ENCODE data around the gene KCNIP1. TPM values are rescaled to one million over a fixed set of nuclear protein-coding genes. Genes with fewer than 3 reads are reported as not detected.

KCNIP1 gene
- total RNA-seq, 4 donors from 2014 or later, result 0.94 to 1.6 (median 1.1) TPM; not detected in 1

DNA sequence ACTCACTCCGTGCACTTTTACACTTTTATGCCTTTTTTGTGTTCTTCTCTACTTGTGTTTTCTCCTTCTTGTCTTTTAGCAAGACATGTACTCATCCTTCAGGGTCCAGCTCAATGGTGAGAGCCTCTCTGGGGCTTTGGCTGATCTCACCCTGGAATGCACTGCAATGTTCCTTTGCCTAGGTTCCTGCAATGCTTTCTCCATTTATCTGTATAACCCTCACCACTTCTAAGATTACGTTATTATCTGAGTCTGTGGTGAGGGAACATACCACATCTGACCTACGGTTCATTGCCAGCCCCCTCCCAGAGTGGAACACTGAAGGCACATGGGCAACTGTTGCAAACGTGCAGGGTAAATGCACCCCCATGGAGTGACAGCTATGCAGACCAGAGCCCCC lies 47.3 kb downstream of the KCNIP1 start:
- WGBS, 2 donors (ENCODE audit: low coverage in 1 of 2), result 75 to 88% methylated on average over 1 to 3 of the region's 4 CpGs

DNA sequence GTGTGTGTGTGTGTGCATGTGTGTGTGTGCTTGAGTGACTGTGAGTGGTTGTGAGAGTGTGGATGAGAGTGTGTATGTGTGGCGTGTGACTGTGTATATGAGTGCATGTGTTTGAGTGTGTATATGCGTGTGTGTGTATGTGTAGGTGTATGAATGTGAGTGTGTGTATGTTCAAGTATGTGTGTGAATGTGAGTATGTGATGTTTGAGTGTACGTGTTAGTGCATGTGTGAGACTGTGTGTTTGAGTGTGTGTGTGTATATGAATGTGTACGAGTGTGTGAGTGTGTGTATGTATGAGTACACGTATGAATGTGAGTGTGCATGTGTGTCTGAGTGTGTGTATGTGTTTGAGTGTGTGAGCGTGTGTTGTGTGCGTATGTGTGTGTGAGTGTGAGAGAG lies 47.8 kb downstream of the KCNIP1 start:
- H3K27me3 ChIP-seq, result peaks cover 22% of the 10 kb centered on the region
- no peaks in the 10 kb centered on the region for H3K36me3 ChIP-seq
- no peak overlapping the region for H3K27ac ChIP-seq
- no peaks in the 10 kb centered on the region for H3K9me3 ChIP-seq
- ATAC-seq, result no peak
- WGBS, 2 donors (ENCODE audit: low coverage in 1 of 2), result 92% methylated on average over 7 of the region's 7 CpGs
- TF ChIP-seq POLR2A (IDR thresholded peaks at IDR 0.05), result no peak
- TF ChIP-seq POLR2AphosphoS5 (IDR thresholded peaks at IDR 0.05), result no peak
- TF ChIP-seq EP300 (IDR thresholded peaks at IDR 0.05), result no peak
- TF ChIP-seq, protein P1, sequence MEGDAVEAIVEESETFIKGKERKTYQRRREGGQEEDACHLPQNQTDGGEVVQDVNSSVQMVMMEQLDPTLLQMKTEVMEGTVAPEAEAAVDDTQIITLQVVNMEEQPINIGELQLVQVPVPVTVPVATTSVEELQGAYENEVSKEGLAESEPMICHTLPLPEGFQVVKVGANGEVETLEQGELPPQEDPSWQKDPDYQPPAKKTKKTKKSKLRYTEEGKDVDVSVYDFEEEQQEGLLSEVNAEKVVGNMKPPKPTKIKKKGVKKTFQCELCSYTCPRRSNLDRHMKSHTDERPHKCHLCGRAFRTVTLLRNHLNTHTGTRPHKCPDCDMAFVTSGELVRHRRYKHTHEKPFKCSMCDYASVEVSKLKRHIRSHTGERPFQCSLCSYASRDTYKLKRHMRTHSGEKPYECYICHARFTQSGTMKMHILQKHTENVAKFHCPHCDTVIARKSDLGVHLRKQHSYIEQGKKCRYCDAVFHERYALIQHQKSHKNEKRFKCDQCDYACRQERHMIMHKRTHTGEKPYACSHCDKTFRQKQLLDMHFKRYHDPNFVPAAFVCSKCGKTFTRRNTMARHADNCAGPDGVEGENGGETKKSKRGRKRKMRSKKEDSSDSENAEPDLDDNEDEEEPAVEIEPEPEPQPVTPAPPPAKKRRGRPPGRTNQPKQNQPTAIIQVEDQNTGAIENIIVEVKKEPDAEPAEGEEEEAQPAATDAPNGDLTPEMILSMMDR (IDR thresholded peaks at IDR 0.05), result no peak
- no peak overlapping the region for H3K4me3 ChIP-seq
- peaks cover 0 to 31% (median 6%) of the 10 kb centered on the region in 3 donors for H3K4me1 ChIP-seq

More for the DNA sequence above, 47.3 kb downstream of the KCNIP1 start:
- Histone ChIP-seq H3K27ac (no peak overlapping the region), H3K9me3 (peaks cover 0 to 4% (median 0%) of the 10 kb centered on the region in 3 donors), H3K27me3 (peaks cover 17% of the 10 kb centered on the region), H3K4me1 (peaks cover 0 to 31% (median 6%) of the 10 kb centered on the region in 3 donors), H3K36me3 (no peaks in the 10 kb centered on the region), H3K4me3 (no peak overlapping the region)
- TF ChIP-seq, protein P1 (IDR thresholded peaks at IDR 0.05), result no peak
- TF ChIP-seq POLR2A (IDR thresholded peaks at IDR 0.05), result no peak
- no peak for TF ChIP-seq POLR2AphosphoS5 (IDR thresholded peaks at IDR 0.05)
- no peak for TF ChIP-seq EP300 (IDR thresholded peaks at IDR 0.05)
- ATAC-seq, result no peak

DNA sequence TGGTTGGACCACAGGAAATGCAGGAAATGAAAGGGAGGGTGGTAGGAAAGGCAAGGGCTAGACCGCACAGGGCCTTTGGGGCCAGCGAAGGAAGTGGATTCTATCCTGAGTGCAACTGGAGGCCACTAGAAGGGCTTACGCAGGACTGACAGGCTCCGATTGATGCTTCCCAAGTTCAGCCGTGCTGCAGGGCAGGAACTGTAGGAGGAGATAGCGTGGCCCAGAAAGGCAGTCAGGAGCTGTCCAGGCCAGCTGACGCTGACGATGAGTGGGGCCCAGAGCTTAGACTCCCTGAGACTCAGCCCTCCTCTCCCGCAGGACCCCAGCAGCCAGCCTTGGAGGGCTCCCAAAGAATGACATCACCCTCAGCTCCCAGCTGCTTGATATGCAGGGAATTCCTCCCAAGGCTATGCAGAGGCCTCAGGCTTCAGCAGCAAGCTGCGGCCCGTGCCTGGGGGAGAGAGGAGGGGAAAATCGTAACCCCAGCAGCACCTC lies 48.8 kb downstream of the KCNIP1 start:
- peak; percentile 84 for ATAC-seq
- H3K9me3 ChIP-seq, result no peaks in the 10 kb centered on the region
- H3K27ac ChIP-seq, result peak overlapping the region in 2 of 4 donors; percentile 7 to 28
- TF ChIP-seq POLR2A (IDR thresholded peaks at IDR 0.05), result no peak
- TF ChIP-seq POLR2AphosphoS5 (IDR thresholded peaks at IDR 0.05), result no peak
- no peak for TF ChIP-seq EP300 (IDR thresholded peaks at IDR 0.05)
- TF ChIP-seq, protein P1 (IDR thresholded peaks at IDR 0.05), result no peak
- peaks cover 22% of the 10 kb centered on the region for H3K27me3 ChIP-seq
- no peak overlapping the region for H3K4me3 ChIP-seq
- 0 to 14% methylated on average over 2 to 8 of the region's 12 CpGs for WGBS, 2 donors (ENCODE audit: low coverage in 1 of 2)
- H3K36me3 ChIP-seq, result no peaks in the 10 kb centered on the region
- peaks cover 0 to 31% (median 6%) of the 10 kb centered on the region in 3 donors for H3K4me1 ChIP-seq

DNA sequence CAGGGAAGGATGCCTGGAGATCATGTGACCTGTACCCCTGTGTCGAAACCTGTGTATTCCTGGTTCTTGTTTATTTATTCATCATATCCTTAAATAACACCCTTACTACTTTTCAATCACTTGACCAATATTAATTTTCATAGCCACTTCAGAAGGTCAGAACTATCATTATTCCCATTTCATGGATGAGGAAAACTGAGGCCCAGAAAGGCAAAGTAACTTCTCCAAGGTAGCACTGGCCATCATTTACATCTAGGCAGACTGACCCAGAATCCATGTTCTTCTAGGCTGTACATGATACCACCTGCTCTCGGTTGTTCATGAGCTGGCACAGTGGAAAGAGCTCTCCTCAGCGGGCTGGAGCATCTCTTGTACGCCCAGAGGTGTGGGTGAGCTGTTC lies 49.4 kb downstream of the KCNIP1 start:
- H3K9me3 ChIP-seq, result no peaks in the 10 kb centered on the region
- 67 to 82% methylated on average over 1 to 3 of the region's 4 CpGs for WGBS, 2 donors (ENCODE audit: low coverage in 1 of 2)
- no peak overlapping the region for H3K4me3 ChIP-seq
- peaks cover 22% of the 10 kb centered on the region for H3K27me3 ChIP-seq
- peaks cover 0 to 31% (median 6%) of the 10 kb centered on the region in 3 donors for H3K4me1 ChIP-seq
- no peak for TF ChIP-seq EP300 (IDR thresholded peaks at IDR 0.05)
- TF ChIP-seq POLR2AphosphoS5 (IDR thresholded peaks at IDR 0.05), result no peak
- no peak for TF ChIP-seq POLR2A (IDR thresholded peaks at IDR 0.05)
- TF ChIP-seq, protein P1 (IDR thresholded peaks at IDR 0.05), result no peak
- H3K27ac ChIP-seq, result peak overlapping the region in 2 of 4 donors; percentile 7 to 28
- H3K36me3 ChIP-seq, result no peaks in the 10 kb centered on the region
- ATAC-seq, result no peak

All from gastroesophageal sphincter (tissue), 4 donors.